Activated T-cell treated with anti-CD3 and anti-CD28 coated beads for 1 hour (primary cell): ENCODE results near the gene PTPRJ.
"Not testable (repeated sequence)": the region's sequence is repeated elsewhere in the genome, so short reads cannot be mapped to it uniquely, and the experiment has no call there.

Experiments
- DNase-seq: peaks from one replicate; pipeline ENCODE4 v3.0.0-alpha.2; 2020; ENCODE audit warnings: low read depth

The PTPRJ gene

DNA sequence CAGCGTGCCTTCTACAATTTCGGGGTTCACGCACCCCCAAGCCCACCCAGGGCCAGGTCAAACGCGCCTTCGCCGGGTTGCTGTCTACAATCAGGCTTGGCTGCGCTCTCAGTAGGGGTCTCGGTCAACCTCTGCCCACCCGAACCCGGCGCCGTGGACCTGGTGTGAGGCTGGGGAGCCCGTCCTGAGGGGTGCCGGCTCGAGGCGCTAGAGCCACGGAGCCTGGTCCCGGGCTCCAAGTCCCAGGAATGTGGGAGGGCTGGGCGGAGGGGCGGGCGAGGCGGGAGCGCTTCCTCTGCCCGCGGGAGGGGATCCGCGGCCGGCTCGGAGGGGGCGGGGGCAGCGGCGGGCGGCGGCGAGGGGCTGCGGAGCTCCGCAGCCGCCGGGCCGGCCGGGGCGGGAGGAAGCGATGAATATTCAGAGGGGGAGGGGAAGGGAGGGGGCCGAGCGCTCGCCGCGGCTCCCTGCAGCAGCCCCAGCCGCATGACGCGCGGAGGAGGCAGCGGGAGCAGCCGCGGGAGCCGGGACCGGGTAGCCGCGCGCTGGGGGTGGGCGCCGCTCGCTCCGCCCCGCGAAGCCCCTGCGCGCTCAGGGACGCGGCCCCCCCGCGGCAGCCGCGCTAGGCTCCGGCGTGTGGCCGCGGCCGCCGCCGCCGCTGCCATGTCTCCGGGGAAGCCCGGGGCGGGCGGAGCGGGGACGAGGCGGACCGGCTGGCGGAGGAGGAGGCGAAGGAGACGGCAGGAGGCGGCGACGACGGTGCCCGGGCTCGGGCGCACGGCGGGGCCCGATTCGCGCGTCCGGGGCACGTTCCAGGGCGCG is at the start of gene PTPRJ:
Gene PTPRJ, plus strand, starts transcription at position 472 of the 819 bp plus-strand sequence. CDS start 354 bp downstream, outside the sequence.
- DNase-seq = peak; percentile 44

GRCh38 chr11:47932544-47932943 is 47.8 kb upstream of the PTPRJ start:
- DNase-seq = no peak

- not testable (repeated sequence) for DNase-seq
These were observed 46.6 kb upstream of the PTPRJ start for GRCh38 chr11:47933797-47934196.

GRCh38 chr11:47938791-47939560 is 41.4 kb upstream of the PTPRJ start:
- DNase-seq = no peak

GRCh38 chr11:47940904-47941649 is 39.3 kb upstream of the PTPRJ start:
- DNase-seq = no peak

- DNase-seq = no peak
These were observed 38.3 kb upstream of the PTPRJ start for GRCh38 chr11:47941907-47942558.

DNA sequence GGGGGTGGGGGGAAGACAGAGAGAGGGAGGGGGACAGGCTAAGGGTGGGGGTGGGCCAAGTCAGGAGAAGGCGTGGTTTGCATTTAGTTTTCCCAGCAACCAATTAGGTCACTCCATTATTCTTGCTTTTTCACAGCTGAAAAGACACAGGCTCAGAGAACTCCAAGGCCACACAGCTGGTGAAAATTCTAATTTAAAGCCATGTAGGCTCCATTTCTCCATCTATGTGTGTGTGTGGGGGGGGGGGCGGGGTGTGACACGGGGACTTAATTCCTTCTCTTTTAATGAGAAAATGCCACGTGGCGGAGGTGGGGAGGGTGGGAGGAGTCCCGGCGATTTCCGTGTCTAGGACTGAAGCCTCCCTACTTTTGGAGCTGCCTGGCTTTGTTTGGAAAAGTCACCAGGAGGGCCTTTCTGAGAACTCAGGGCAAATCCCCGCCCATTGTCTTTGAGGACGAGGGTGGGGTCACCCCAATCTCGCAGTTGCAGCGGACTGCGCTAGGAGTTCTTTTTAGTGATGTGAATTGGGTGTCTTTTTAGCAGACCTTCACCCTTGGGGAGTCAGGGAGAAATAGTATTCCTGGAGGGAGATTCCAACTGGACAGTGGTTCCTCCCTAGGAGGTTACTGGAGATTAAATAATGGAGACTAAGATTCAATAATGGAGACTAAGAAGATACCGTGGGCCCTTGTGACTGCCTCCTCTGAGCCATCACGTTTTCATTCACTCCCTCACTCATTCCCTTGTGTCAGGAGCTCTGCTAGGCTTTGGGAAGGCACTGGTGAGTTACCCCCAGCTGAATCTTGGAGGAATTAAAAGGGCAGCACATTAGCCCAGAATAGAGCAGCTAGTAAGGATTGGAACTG is 36.4 kb upstream of the PTPRJ start:
- DNase-seq = no peak

DNA sequence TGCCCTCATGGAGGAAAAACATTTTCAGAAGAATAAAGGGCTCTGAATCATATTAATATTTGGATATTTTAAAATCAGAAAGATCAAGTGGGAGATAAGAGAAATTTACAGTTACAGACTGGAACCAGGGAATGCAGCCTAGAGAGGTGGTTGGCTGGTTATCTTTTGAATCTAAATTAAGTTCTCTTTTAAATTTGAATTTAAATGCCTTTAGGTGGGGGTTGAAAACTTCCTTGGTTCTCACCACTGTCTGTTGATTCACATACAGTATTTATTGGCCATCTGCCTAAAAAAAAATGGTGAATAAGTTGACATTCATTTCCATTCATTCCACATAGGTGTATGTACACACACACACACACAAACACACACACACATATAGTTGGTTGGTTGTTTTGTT is 35.7 kb upstream of the PTPRJ start:
- no peak for DNase-seq

- no peak for DNase-seq
These were observed 33.4 kb upstream of the PTPRJ start for GRCh38 chr11:47946682-47947559.

DNA sequence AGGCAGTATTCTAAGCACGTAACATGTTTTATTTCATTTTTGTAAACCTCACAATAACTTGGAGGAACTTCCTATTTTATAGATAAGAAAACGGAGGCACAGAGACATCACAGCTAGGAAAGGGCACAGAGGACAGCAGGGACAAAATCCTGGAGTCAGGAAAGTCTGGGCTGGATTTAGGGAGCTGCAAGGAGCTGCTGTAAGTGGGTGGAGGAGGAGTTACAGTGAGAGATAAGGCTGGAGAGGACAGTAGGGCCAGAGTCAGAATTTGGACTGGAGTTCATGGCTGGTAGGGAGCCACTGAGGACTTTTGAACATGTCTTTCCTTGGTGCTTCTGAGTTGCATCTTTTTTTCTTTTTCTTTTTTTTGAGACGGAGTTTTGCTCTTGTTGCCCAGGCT is 32.2 kb upstream of the PTPRJ start:
- DNase-seq = no peak

- not testable (repeated sequence) for DNase-seq
These were observed 31.2 kb upstream of the PTPRJ start for GRCh38 chr11:47949001-47949675.

DNA sequence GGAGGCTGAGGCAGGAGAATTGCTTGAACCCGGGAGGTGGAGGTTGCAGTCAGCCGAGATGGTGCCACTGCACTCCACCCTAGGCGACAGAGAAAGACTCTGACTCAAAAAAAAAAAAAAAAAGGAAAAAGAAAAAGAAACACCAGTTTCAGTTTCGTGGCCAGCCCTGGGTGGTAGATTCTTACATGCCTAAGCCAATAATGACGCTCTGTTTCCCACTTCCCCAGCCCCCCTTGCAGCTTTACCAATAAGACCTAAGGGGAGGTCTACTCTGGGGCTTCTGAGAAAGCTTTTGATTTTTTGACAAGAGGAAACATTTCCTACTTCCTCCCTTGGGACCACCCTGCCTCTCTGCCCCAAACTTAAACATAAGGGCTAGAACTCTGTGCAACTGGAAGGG is 30.0 kb upstream of the PTPRJ start:
- peak; percentile 36 for DNase-seq

DNA sequence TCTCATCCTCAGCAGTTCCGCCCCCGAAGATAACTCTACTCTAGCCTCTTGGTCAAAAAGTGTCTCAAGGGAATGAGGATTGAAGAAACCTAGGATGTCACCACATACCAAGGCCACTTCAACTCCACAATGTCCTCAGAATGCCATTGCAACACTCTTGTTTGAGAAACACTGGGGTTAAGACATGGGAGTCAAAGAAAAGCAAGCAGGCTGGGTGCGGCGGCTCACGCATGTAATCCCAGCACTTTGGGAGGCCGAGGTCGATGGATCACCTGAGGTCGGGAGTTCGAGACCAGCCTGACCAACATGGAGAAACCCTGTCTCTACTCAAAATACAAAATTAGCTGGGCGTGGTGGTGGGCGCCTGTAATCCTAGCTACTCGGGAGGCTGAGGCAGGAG is 28.9 kb upstream of the PTPRJ start:
- not testable (repeated sequence) for DNase-seq

DNA sequence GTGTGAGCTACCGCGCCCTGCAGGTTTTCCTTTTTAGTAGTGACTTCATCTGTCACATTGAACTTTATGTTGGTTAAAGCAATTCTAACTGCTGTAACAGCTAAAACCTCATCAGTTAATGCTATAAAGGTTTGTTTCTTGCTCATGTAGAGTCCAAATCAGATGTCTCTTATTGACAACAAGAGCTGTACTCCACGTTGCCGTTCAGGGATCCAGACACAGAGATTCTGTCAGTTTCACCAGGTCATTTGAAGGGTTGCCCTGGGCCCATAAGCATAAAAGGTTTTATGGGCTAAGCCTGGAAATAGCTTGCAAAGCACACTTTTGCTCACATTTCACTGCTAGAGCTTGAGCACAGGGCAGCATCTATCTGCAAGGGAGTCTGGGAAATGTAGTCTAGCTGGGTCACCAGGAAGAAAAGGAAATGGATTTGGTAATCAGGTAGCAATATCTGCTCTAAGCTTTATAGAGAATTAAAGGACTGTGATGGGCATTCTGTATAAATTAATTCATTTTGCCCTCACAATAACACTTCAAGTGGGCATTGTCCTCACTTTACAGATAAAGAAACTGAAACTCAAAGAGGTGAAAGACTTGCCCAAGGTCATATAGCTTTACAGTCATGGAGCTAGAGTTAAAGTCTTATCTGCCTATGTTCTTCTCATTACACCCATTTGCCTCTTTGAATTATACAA is 25.2 kb upstream of the PTPRJ start:
- no peak for DNase-seq

GRCh38 chr11:47960015-47960414 is 20.3 kb upstream of the PTPRJ start:
- no peak for DNase-seq

DNA sequence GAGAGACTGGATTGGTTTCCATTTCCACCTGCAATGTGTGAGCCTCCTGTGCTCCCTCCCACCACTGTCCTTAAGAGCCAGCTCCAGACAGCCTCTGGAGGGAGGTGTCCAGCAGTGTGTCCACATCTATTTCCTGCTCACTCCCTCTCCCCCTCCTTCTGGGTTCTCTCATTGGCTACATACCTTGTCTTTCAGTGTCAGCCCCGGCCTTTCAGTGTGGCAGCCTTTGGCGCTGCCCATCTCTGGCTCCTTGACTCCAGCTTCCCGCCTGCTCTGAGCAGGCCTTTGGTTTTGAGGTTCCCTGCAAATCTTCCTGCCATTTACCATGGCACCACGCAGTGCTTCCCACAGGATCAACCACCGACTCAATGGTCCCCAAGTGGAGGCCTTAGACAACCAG is 19.0 kb upstream of the PTPRJ start:
- DNase-seq = no peak

- no peak for DNase-seq
These were observed 15.8 kb upstream of the PTPRJ start for GRCh38 chr11:47964546-47964945.

- no peak for DNase-seq
These were observed 12.5 kb upstream of the PTPRJ start for GRCh38 chr11:47967577-47968525.
